ENCODE results near the gene MIEN1. TPM values are rescaled to one million over a fixed set of nuclear protein-coding genes. Genes with fewer than 3 reads are reported as not detected.

MIEN1 gene
- total and polyA plus RNA-seq, 2 of the 13 experiments (the other 11 are each of a cell fraction or from before 2014, with no cell fraction given), result 40.6 to 56.6 TPM

- TF ChIP-seq THRA (CRISPR knock-in tag; IDR thresholded peaks at IDR 0.05; ENCODE audit: borderline replicate concordance) (peak; percentile 68; the same call in 1 of the 2 replicates), ZNF691 (CRISPR knock-in tag; IDR thresholded peaks at IDR 0.05; ENCODE audit: borderline replicate concordance, low read depth) (peak; percentile 68; the same call in 1 of the 2 replicates), RNF219 (CRISPR knock-in tag; IDR thresholded peaks at IDR 0.05) (no peak), MIXL1 (CRISPR knock-in tag; IDR thresholded peaks at IDR 0.05) (peak; percentile 76), IRX3 (CRISPR knock-in tag; IDR thresholded peaks at IDR 0.05; ENCODE audit: borderline replicate concordance, low read depth) (peak; percentile 3; the same call in 1 of the 2 replicates), ZNF839 (CRISPR knock-in tag; IDR thresholded peaks at IDR 0.05; ENCODE audit: borderline replicate concordance) (no peak; the same call in 1 of the 2 replicates), SETDB1 (CRISPR knock-in tag; IDR thresholded peaks at IDR 0.05; ENCODE audit: borderline replicate concordance) (no peak), NFRKB (IDR thresholded peaks at IDR 0.05) (no peak), ZBTB34 (CRISPR knock-in tag; IDR thresholded peaks at IDR 0.05) (0 out of 2 replicates have a peak, but pooled peaks have one; percentile 47), ELF1 (CRISPR knock-in tag; IDR thresholded peaks at IDR 0.05) (peak; percentile 99), ZNF609 (CRISPR knock-in tag; IDR thresholded peaks at IDR 0.05; ENCODE audit: borderline replicate concordance) (peak; percentile 66; the same call in 1 of the 2 replicates), MAFG (CRISPR knock-in tag; IDR thresholded peaks at IDR 0.05) (no peak), KAT7 (CRISPR knock-in tag; IDR thresholded peaks at IDR 0.05; ENCODE audit: borderline replicate concordance) (peak; percentile 78; the same call in 1 of the 2 replicates), ZFP36 (IDR thresholded peaks at IDR 0.05; ENCODE audit: borderline replicate concordance, low read depth, low read length, partially characterized antibody) (no peak), ZNF235 (CRISPR knock-in tag; IDR thresholded peaks at IDR 0.05; ENCODE audit: borderline replicate concordance) (no peak), ZBTB3 (CRISPR knock-in tag; IDR thresholded peaks at IDR 0.05; ENCODE audit: borderline replicate concordance, low read depth) (no peak), ZNF781 (CRISPR knock-in tag; IDR thresholded peaks at IDR 0.05; ENCODE audit: borderline replicate concordance, not compliant biosample characterization) (peak; percentile 21)
These were observed at the start of gene MIEN1 (continued) for GRCh38 chr17:39730095-39730921.

All from HepG2 (cell line).